Measurements from ENCODE around the gene TMEM225B.
"Not testable (repeated sequence)": the region's sequence is repeated elsewhere in the genome, so short reads cannot be mapped to it uniquely, and the experiment has no call there.

The TMEM225B gene

GRCh38 chr7:99597762-99598501 lies at the start of gene TMEM225B:
TMEM225B (plus strand) TSS chr7:99598267; CDS start chr7:99604389, 6,122 bp downstream.
- DNase-seq: no peak

GRCh38 chr7:99549545-99549944 lies 48.5 kb upstream of the TMEM225B start:
- not testable (repeated sequence) for DNase-seq

GRCh38 chr7:99551334-99551733 lies 46.7 kb upstream of the TMEM225B start:
- no peak for DNase-seq

GRCh38 chr7:99551767-99552463 lies 46.2 kb upstream of the TMEM225B start, which contains the start of gene FAM200A:
FAM200A (minus strand) TSS chr7:99552114; CDS start chr7:99548407, 3,707 bp downstream.
- peak; percentile 85 for DNase-seq

DNA sequence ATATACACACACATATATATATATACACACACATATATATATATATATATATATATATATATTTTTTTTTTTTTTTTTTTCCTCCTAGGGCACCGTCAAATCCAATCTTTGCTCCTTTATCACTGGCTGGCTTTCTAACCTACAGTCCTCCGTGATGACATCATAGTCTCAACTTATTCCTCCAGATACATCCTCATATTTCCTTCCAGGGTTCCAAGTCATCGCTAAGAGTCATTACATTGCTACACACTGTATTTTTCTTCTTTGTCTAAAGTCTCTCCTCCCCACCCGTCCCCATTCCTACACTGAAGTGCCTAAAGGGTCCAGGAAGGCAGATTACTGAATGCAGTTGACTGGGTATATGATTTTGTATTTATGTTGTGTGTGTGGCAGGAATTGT lies 45.0 kb upstream of the TMEM225B start:
- no peak for DNase-seq

GRCh38 chr7:99554939-99555338 lies 43.1 kb upstream of the TMEM225B start:
- no peak for DNase-seq

- no peak for DNase-seq
These were observed 40.9 kb upstream of the TMEM225B start for GRCh38 chr7:99557196-99557607.

- no peak for DNase-seq
These were observed 40.1 kb upstream of the TMEM225B start for GRCh38 chr7:99557940-99558305.

DNA sequence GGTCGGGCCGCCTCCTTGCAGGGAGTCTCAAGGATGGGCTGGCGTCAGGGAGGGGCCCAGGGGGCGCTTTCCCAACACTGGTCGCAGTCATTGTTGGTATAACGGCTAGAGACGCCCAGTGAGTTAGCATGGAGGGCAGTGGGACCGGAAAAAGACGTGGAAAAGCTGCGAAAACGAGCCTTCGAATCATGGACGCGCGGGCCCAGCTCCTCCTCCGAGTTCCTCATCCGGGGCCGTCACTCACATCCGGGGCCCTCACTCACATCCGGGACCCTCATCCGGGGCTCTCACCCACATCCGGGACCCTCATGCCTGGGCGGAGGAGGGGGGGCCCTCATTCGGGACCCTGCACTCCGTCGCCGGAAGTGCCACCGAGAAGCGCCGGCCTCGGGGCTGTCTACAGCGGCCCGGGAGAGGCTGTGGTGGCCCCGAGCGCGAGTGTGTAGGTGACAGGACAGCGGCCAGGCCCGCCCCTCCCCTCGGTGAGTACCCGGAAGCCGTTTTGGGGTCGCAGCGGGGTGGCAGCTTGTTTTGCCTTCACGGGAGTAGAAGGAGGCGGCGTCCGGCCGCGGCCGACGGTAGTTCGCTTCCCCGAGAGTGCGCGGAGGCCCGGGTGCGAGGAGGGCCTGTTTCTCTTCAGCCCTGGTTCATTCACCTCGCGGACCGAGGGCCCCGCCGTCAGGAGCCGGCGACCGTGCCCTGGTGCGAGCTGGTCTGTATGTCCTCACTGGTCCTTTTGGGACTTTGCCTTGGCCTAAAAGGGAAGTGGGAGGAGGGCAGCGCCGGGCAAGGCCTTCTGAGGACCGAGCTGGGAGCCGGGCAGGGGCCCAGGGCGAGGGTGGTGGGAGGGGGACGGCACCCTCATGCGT lies 39.5 kb upstream of the TMEM225B start, which contains the start of gene ZNF655:
Gene ZNF655 (plus strand): TSS at position 337 of the 869 bp plus-strand sequence. CDS start 1,918 bp downstream, outside the sequence.
- peak; percentile 89 for DNase-seq

DNA sequence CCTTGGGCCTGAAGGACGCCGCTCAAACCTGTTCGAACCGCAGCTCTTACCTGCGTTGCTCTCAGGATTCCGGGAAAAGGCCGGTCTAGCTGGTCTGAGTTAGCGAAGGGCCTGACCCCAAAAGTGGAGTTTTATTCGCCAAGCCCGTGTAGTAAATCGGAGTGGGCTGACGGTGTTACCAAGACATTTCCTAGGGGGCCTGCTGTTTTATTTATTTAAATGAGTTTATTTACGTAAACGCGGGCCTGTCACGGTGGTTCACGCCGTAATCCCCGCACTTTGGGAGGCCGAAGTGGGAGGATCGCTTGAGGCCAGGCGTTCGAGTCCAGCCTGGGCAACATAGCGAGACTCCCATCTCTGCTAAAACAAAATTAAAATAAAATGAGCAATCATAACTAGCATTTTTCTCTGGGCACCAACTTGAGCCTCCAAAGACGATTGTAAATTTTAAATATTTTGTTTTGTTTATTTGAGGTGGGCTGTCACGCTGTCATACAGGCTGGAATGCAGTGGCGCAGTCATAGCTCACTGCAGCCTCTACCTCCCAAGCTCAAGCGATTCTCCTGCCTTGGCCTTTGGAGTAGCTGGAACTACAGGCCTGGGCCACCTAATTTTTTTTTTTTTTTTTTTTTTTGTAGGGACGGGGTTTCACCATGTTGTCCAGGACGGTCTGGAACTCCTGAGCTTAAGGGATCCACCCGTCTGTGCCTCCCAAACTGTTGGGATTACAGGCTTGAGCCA lies 38.7 kb upstream of the TMEM225B start:
- no peak for DNase-seq

DNA sequence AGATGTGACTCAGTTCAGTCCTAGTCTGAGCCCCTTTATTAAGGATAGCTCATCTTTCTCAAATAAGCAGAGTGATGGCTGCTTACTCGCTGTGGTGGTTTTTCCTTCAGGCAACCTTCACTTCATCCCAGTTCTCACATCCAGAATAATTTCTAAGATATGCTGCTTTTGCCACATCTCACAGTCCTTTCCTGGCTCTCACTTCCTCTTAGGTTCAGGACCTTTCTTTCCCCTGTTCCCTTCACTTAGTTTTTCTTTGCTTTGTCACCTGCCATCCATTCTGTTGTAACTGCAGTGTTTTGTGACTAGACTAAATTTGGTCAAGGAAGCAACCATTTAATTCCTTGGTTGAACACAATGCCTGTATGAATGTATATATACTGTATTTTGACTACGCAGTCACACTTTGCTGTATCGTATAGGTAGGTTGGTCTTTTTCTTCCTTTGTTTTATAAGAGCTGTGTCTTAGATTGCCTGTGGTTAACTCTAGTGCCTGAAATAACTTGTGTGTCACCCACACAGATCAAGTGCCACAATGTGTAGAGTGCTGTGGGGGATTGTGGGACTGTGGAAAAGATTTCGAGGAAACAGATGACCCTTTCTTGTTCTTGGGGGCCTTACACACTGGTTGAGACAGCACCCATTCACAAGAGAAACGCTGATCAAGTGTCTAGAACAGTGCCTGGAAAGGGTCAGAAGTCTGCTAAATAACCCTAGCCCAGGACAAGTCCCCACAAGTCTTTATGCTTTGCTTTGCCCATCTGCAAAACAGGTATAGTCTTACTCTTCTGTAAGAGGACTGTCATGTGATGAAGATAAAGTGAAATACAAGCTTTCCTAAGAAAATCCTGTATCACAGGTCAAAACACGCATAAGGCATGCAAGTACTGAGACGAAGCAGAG lies 37.0 kb upstream of the TMEM225B start:
- DNase-seq: no peak

GRCh38 chr7:99561737-99562051 lies 36.4 kb upstream of the TMEM225B start:
- no peak for DNase-seq

- DNase-seq: no peak
These were observed 35.8 kb upstream of the TMEM225B start for GRCh38 chr7:99562114-99562784.

GRCh38 chr7:99562832-99563231 lies 35.2 kb upstream of the TMEM225B start:
- peak; percentile 64 for DNase-seq

GRCh38 chr7:99563650-99564049 lies 34.4 kb upstream of the TMEM225B start:
- no peak for DNase-seq

- DNase-seq: not testable (repeated sequence)
These were observed 29.3 kb upstream of the TMEM225B start for GRCh38 chr7:99568770-99569169.

DNA sequence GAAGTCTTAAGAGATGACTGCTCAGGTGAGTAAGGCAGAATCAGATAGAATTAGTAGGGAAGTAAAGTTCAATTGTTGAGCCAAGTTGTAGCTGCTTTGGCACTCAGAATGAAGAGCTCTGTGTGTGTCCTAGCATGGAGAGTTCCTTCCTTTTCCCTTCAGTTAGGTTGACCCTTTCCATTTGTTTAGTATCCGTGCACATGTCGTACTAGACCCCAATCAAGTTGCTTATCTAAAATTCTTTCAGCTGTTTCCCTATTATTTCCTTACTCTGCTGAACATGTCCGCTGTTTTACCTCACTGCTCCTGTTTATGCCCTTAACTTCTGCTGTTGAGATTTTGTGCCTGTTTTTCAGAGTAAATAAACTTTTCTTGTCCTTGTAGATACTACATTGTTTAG lies 26.3 kb upstream of the TMEM225B start:
- DNase-seq: no peak

GRCh38 chr7:99573257-99573656 lies 24.8 kb upstream of the TMEM225B start:
- DNase-seq: no peak

GRCh38 chr7:99576251-99576650 lies 21.8 kb upstream of the TMEM225B start:
- DNase-seq: no peak

DNA sequence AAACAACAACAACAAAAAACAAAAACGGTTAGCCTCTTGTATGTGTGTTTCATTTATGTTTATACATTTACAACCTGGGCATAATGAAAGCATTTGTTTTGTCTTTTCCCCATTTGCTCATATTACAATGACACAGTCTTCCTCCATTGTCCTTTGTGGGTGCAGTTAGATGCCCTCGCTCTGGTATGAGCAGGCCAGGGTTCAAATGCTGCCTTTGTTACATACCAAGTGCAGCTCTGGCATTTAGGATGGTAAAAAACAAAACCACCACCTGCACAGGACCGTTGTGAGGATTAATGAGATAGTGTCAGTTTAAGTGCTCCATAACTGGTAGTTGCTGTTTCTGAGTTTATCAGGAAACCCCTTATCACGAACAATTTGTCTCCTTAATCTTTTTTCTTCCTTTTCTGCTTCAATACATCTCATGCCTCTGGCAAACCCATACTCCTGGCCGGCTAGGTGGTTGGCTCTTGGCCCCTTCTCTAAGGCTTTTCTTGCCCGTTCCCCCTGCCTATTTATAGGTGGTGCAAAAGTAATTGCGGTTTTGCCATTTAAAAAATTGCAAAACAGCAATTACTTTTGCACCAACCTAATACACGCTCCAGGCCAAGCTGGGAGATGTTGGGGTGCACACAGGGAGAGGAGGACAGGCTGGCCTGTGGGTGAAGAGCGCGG lies 18.6 kb upstream of the TMEM225B start:
- DNase-seq: no peak

Data from stimulated activated CD4-positive, alpha-beta T cell treated with anti-CD3 and anti-CD28 coated beads, Interleukin-4, amount 100 ng/mL, for 24 hours (primary cell).